Liver (tissue), 1 donor: ENCODE results near the gene TMEM145.

Experiments
- ZBTB33 ChIP-seq: IDR thresholded peaks from 2 replicates; pipeline ENCODE4 v1.6.1; 2016; ENCODE audit warnings: antibody characterized with exemption
- TF ChIP-seq, protein P1 (sequence below): IDR thresholded peaks from 2 replicates; pipeline ENCODE4 v1.6.1; 2016; ENCODE audit warnings: antibody characterized with exemption, mild to moderate bottlenecking

DNA sequence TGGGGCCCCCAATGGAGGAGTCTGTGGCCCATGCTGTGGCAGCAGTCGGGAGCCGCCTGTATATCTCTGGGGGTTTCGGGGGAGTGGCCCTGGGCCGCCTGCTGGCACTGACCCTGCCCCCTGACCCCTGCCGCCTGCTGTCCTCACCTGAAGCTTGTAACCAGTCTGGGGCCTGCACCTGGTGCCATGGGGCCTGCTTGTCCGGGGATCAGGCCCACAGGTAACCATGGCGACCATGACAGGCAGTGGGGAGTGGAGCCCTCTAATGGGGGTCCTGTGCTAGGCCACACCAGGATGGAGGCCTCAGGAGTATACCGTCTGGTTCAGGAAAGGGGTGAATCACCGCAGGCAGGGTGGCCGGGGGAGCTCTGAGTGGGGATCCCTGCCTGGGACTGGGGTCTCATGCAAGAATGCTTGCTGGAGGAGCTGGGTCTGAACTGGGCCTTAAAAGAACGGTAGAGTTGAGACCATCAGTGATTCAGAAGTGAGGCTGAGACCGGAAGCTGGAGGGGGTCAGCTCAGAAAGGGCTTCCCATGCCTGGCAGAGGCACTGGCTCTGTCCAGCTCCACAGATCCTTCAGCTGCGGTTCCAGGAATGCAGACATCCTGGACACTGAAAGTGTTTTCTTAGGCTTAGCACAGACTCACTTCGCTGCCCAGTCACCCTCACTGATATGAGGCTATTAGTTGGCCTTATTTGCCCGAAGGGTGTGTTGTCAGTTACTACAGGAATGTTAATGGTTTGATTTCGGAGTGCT is 47.9 kb downstream of the TMEM145 start:
- TF ChIP-seq, protein P1, sequence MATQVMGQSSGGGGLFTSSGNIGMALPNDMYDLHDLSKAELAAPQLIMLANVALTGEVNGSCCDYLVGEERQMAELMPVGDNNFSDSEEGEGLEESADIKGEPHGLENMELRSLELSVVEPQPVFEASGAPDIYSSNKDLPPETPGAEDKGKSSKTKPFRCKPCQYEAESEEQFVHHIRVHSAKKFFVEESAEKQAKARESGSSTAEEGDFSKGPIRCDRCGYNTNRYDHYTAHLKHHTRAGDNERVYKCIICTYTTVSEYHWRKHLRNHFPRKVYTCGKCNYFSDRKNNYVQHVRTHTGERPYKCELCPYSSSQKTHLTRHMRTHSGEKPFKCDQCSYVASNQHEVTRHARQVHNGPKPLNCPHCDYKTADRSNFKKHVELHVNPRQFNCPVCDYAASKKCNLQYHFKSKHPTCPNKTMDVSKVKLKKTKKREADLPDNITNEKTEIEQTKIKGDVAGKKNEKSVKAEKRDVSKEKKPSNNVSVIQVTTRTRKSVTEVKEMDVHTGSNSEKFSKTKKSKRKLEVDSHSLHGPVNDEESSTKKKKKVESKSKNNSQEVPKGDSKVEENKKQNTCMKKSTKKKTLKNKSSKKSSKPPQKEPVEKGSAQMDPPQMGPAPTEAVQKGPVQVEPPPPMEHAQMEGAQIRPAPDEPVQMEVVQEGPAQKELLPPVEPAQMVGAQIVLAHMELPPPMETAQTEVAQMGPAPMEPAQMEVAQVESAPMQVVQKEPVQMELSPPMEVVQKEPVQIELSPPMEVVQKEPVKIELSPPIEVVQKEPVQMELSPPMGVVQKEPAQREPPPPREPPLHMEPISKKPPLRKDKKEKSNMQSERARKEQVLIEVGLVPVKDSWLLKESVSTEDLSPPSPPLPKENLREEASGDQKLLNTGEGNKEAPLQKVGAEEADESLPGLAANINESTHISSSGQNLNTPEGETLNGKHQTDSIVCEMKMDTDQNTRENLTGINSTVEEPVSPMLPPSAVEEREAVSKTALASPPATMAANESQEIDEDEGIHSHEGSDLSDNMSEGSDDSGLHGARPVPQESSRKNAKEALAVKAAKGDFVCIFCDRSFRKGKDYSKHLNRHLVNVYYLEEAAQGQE: no peak
- TF ChIP-seq ZBTB33: no peak
